Naive B cell (primary cell): Measurements from ENCODE around the gene DGKA. TPM values are rescaled to one million over a fixed set of nuclear protein-coding genes. Genes with fewer than 3 reads are reported as not detected.
"Not testable (repeated sequence)": the region's sequence is repeated elsewhere in the genome, so short reads cannot be mapped to it uniquely, and the experiment has no call there.

Experiments used
- ATAC-seq, 2 donors: fragments of 150-1000 bp; cut with Tn5 transposase; 2 replicates each; pipeline ENCODE4 v1.10.0; 2021; ENCODE audit warnings: low read depth in 2 of 2, mild to moderate bottlenecking in 2 of 2, moderate library complexity in 2 of 2
- DNase-seq: peaks from one replicate; pipeline ENCODE4 v3.0.0; 2022
- H3K27ac Mint-ChIP-seq, 6 donors: one replicate each; pipeline ENCODE4 v1.8.0; 2020 to 2022; ENCODE audit warnings: mild to moderate bottlenecking in 6 of 6, mixed read lengths in 6 of 6, moderate library complexity in 5 of 6, inconsistent platforms in 2 of 6
- H3K27me3 Mint-ChIP-seq, 3 donors: one replicate each; pipeline ENCODE4 v1.8.0; 2021 to 2022; ENCODE audit warnings: mixed read lengths in 3 of 3, mild to moderate bottlenecking in 1 of 3
- H3K36me3 Mint-ChIP-seq, 2 donors: one replicate each; pipeline ENCODE4 v1.8.0; 2020 to 2022; ENCODE audit warnings: mixed read lengths in 2 of 2, inconsistent platforms in 1 of 2, mild to moderate bottlenecking in 1 of 2
- H3K4me1 Mint-ChIP-seq, 3 donors: one replicate each; pipeline ENCODE4 v1.8.0; 2020 to 2022; ENCODE audit warnings: mixed read lengths in 3 of 3, inconsistent platforms in 1 of 3, mild to moderate bottlenecking in 1 of 3, moderate library complexity in 1 of 3
- H3K4me3 Mint-ChIP-seq, 8 donors: one replicate each; pipeline ENCODE4 v1.8.0; 2020 to 2022; ENCODE audit warnings: mild to moderate bottlenecking in 8 of 8, mixed read lengths in 8 of 8, moderate library complexity in 8 of 8, inconsistent platforms in 2 of 8
- H3K9me3 Mint-ChIP-seq, 7 donors: one replicate each; pipeline ENCODE4 v1.8.0; 2020 to 2022; ENCODE audit warnings: mixed read lengths in 7 of 7, mild to moderate bottlenecking in 5 of 7, inconsistent platforms in 2 of 7, moderate library complexity in 1 of 7
- polyA plus RNA-seq, 6 donors: library from polyadenylated mRNA; unstranded; fragments of 300-500 nt; fragmentation: Illumina TruSeq; gene quantifications; one replicate each; pipeline ENCODE4 v1.2.3, GENCODE V29; 2021; ENCODE audit warnings: low read depth in 6 of 6

The DGKA gene
- 100 to 1,000 TPM in 1 of 6 donors, 10 to 100 TPM in 5; 64.0 to 119 (median 65.9) TPM for polyA plus RNA-seq

- Mint-ChIP-seq H3K36me3 (peaks cover 0 to 10% of the 10 kb centered on the region in 2 donors), H3K4me3 (peak within 1 kb of the TSS; percentile 93 to 100 (median 98)), H3K27ac (peak within 1 kb of the TSS; percentile 96 to 98 (median 97)), H3K9me3 (no peaks in the 10 kb centered on the region), H3K27me3 (no peaks in the 10 kb centered on the region), H3K4me1 (peaks cover 64 to 80% (median 68%) of the 10 kb centered on the region in 3 donors)
- DNase-seq, result peak; percentile 28
- no peak for ATAC-seq
Observed at GRCh38 chr12:55930771-55931316, at the start of gene DGKA. Gene DGKA (plus strand): TSS chr12:55931162. CDS start chr12:55936504, 5,342 bp downstream.

- no peak for DNase-seq
Observed at GRCh38 chr12:55885113-55885512, 45.8 kb upstream of the DGKA start.

GRCh38 chr12:55891310-55891709, 39.7 kb upstream of the DGKA start:
- ATAC-seq, result no peak
- no peaks in the 10 kb centered on the region for H3K27me3 Mint-ChIP-seq

More at GRCh38 chr12:55885113-55885512, 45.8 kb upstream of the DGKA start:
- Mint-ChIP-seq H3K36me3 (no peaks in the 10 kb centered on the region), H3K27me3 (no peaks in the 10 kb centered on the region), H3K27ac (no peak overlapping the region), H3K9me3 (no peaks in the 10 kb centered on the region), H3K4me1 (no peaks in the 10 kb centered on the region), H3K4me3 (no peak overlapping the region)
- ATAC-seq, result no peak

GRCh38 chr12:55893723-55894122, 37.2 kb upstream of the DGKA start:
- H3K27me3 Mint-ChIP-seq, result no peaks in the 10 kb centered on the region
- ATAC-seq, result no peak
- H3K27ac Mint-ChIP-seq, result no peak overlapping the region
- no peak for DNase-seq
- no peaks in the 10 kb centered on the region for H3K4me1 Mint-ChIP-seq
- no peaks in the 10 kb centered on the region for H3K36me3 Mint-ChIP-seq
- H3K9me3 Mint-ChIP-seq, result no peaks in the 10 kb centered on the region
- no peak overlapping the region for H3K4me3 Mint-ChIP-seq

More at GRCh38 chr12:55891310-55891709, 39.7 kb upstream of the DGKA start:
- Mint-ChIP-seq H3K27ac (no peak overlapping the region), H3K4me1 (no peaks in the 10 kb centered on the region), H3K9me3 (no peaks in the 10 kb centered on the region), H3K36me3 (no peaks in the 10 kb centered on the region), H3K4me3 (no peak overlapping the region)
- DNase-seq, result no peak

GRCh38 chr12:55899082-55899481, 31.9 kb upstream of the DGKA start:
- H3K27ac Mint-ChIP-seq, result peak overlapping the region in 3 of 6 donors; percentile 3 to 55 (median 12)
- H3K27me3 Mint-ChIP-seq, result no peaks in the 10 kb centered on the region
- ATAC-seq (no peak), DNase-seq (no peak)
- H3K4me3 Mint-ChIP-seq, result no peak overlapping the region
- H3K9me3 Mint-ChIP-seq, result no peaks in the 10 kb centered on the region
- peaks cover 0 to 8% (median 3%) of the 10 kb centered on the region in 3 donors for H3K4me1 Mint-ChIP-seq
- peaks cover 0 to 13% of the 10 kb centered on the region in 2 donors for H3K36me3 Mint-ChIP-seq

- Mint-ChIP-seq H3K4me3 (no peak overlapping the region), H3K27ac (peak overlapping the region in 4 of 6 donors; percentile 70 to 94 (median 82)), H3K9me3 (no peaks in the 10 kb centered on the region), H3K36me3 (peaks cover 0 to 13% of the 10 kb centered on the region in 2 donors), H3K4me1 (peaks cover 0 to 8% (median 3%) of the 10 kb centered on the region in 3 donors), H3K27me3 (no peaks in the 10 kb centered on the region)
- no peak for DNase-seq
- no peak for ATAC-seq
Observed at GRCh38 chr12:55901881-55902490, 29.0 kb upstream of the DGKA start.

GRCh38 chr12:55906056-55906455, 24.9 kb upstream of the DGKA start:
- H3K27me3 Mint-ChIP-seq, result no peaks in the 10 kb centered on the region

GRCh38 chr12:55908726-55909512, 22.0 kb upstream of the DGKA start:
- no peaks in the 10 kb centered on the region for H3K27me3 Mint-ChIP-seq
- no peak for DNase-seq
- ATAC-seq, result no peak
- no peaks in the 10 kb centered on the region for H3K9me3 Mint-ChIP-seq
- H3K36me3 Mint-ChIP-seq, result peaks cover 0 to 9% of the 10 kb centered on the region in 2 donors
- H3K4me1 Mint-ChIP-seq, result peaks cover 0 to 19% (median 13%) of the 10 kb centered on the region in 3 donors
- no peak overlapping the region for H3K4me3 Mint-ChIP-seq
- H3K27ac Mint-ChIP-seq, result peak overlapping the region in 4 of 6 donors; percentile 15 to 95 (median 68)

More at GRCh38 chr12:55906056-55906455, 24.9 kb upstream of the DGKA start:
- Mint-ChIP-seq H3K9me3 (no peaks in the 10 kb centered on the region), H3K4me3 (no peak overlapping the region), H3K36me3 (peaks cover 0 to 13% of the 10 kb centered on the region in 2 donors), H3K27ac (no peak overlapping the region), H3K4me1 (peaks cover 8 to 12% (median 8%) of the 10 kb centered on the region in 3 donors)
- ATAC-seq, result no peak
- DNase-seq, result no peak

- no peaks in the 10 kb centered on the region for H3K9me3 Mint-ChIP-seq
- H3K27ac Mint-ChIP-seq, result peak overlapping the region in 2 of 6 donors; percentile 0 to 90
- H3K4me3 Mint-ChIP-seq, result no peak overlapping the region
- no peaks in the 10 kb centered on the region for H3K27me3 Mint-ChIP-seq
- peaks cover 2 to 13% of the 10 kb centered on the region in 2 donors for H3K36me3 Mint-ChIP-seq
- no peak for DNase-seq
- ATAC-seq, result no peak
- H3K4me1 Mint-ChIP-seq, result peaks cover 2 to 21% (median 19%) of the 10 kb centered on the region in 3 donors
Observed at GRCh38 chr12:55909513-55909884, 21.5 kb upstream of the DGKA start.

- Mint-ChIP-seq H3K4me1 (peaks cover 13 to 35% (median 28%) of the 10 kb centered on the region in 3 donors), H3K9me3 (no peaks in the 10 kb centered on the region), H3K4me3 (no peak overlapping the region), H3K27me3 (no peaks in the 10 kb centered on the region), H3K36me3 (peaks cover 5 to 17% of the 10 kb centered on the region in 2 donors), H3K27ac (peak overlapping the region in 3 of 6 donors; percentile 29 to 88 (median 47))
- no peak for ATAC-seq
- no peak for DNase-seq
Observed at GRCh38 chr12:55912908-55913307, 18.1 kb upstream of the DGKA start.

- no peak for DNase-seq
- Mint-ChIP-seq H3K27ac (peak overlapping the region in 3 of 6 donors; percentile 16 to 63 (median 62)), H3K36me3 (peaks cover 5 to 17% of the 10 kb centered on the region in 2 donors), H3K27me3 (no peaks in the 10 kb centered on the region), H3K9me3 (no peaks in the 10 kb centered on the region), H3K4me3 (no peak overlapping the region), H3K4me1 (peaks cover 16 to 23% (median 22%) of the 10 kb centered on the region in 3 donors)
- ATAC-seq, result no peak
Observed at GRCh38 chr12:55915482-55915859, 15.5 kb upstream of the DGKA start.

GRCh38 chr12:55919032-55919431, 11.9 kb upstream of the DGKA start:
- H3K4me3 Mint-ChIP-seq, DNase-seq, H3K27ac Mint-ChIP-seq, ATAC-seq, H3K9me3 Mint-ChIP-seq, H3K36me3 Mint-ChIP-seq, H3K27me3 Mint-ChIP-seq: not testable (repeated sequence)
- peaks cover 19 to 27% (median 23%) of the 10 kb centered on the region in 3 donors for H3K4me1 Mint-ChIP-seq

- H3K27me3 Mint-ChIP-seq, result no peaks in the 10 kb centered on the region
- H3K4me3 Mint-ChIP-seq, result peak overlapping the region in 1 of 8 donors; percentile 66
- no peaks in the 10 kb centered on the region for H3K9me3 Mint-ChIP-seq
- no peaks in the 10 kb centered on the region for H3K36me3 Mint-ChIP-seq
- H3K4me1 Mint-ChIP-seq, result peaks cover 28 to 35% (median 30%) of the 10 kb centered on the region in 3 donors
- H3K27ac Mint-ChIP-seq, result no peak overlapping the region
- ATAC-seq, result no peak
- DNase-seq, result no peak
Observed at GRCh38 chr12:55922126-55922525, 8.8 kb upstream of the DGKA start.
